Natural killer cell (primary cell): Measurements from ENCODE around the gene HEATR1. TPM values are rescaled to one million over a fixed set of nuclear protein-coding genes. Genes with fewer than 3 reads are reported as not detected.

Experiments used
- ATAC-seq, 3 donors: fragments of 150-1000 bp in 2 of 3; fragments of 200-7000 bp in 1 of 3; cut with Tn5 transposase; 1 replicate in 1 of 3; 2 replicates in 2 of 3; pipeline ENCODE4 v1.10.0; 2021; ENCODE audit warnings: mild to moderate bottlenecking in 2 of 3, moderate library complexity in 2 of 3
- DNase-seq, 2 donors: peaks; one replicate each; pipeline versions ENCODE4 v3.0.0 to v3.0.0-alpha.2; 2013 to 2021; ENCODE audit warnings: mixed read lengths in 1 of 2
- H3K27ac ChIP-seq: one replicate; pipeline ENCODE4 v1.5.1; 2013; ENCODE audit warnings: mild to moderate bottlenecking, low read length
- H3K27me3 ChIP-seq: one replicate; pipeline ENCODE4 v1.6.1; 2013; ENCODE audit warnings: low read length; ENCODE audit not compliant: control insufficient read depth, insufficient read depth
- H3K36me3 ChIP-seq: one replicate; pipeline ENCODE4 v1.6.1; 2013; ENCODE audit warnings: low read length; ENCODE audit not compliant: control insufficient read depth, insufficient read depth
- H3K4me1 ChIP-seq: one replicate; pipeline ENCODE4 v1.6.1; 2013; ENCODE audit warnings: low read length; ENCODE audit not compliant: control insufficient read depth, insufficient read depth
- H3K4me3 ChIP-seq: one replicate; pipeline ENCODE4 v1.5.1; 2013; ENCODE audit warnings: low read length
- H3K9me3 ChIP-seq: one replicate; pipeline ENCODE4 v1.6.1; 2013; ENCODE audit warnings: low read length; ENCODE audit not compliant: control insufficient read depth, insufficient read depth
- H3K27ac Mint-ChIP-seq, 2 donors: one replicate each; pipeline ENCODE4 v1.8.0; 2022; ENCODE audit warnings: mild to moderate bottlenecking in 2 of 2, mixed read lengths in 2 of 2, moderate library complexity in 1 of 2
- H3K27me3 Mint-ChIP-seq, 2 donors: one replicate each; pipeline ENCODE4 v1.8.0; 2022; ENCODE audit warnings: low read depth in 2 of 2, mixed read lengths in 2 of 2
- H3K36me3 Mint-ChIP-seq: one replicate; pipeline ENCODE4 v1.8.0; 2022; ENCODE audit warnings: mixed read lengths
- H3K4me1 Mint-ChIP-seq, 2 donors: one replicate each; pipeline ENCODE4 v1.8.0; 2022; ENCODE audit warnings: mixed read lengths in 2 of 2
- H3K4me3 Mint-ChIP-seq: one replicate; pipeline ENCODE4 v1.8.0; 2022; ENCODE audit warnings: mild to moderate bottlenecking, moderate library complexity, mixed read lengths
- H3K9me3 Mint-ChIP-seq, 2 donors: one replicate each; pipeline ENCODE4 v1.8.0; 2022; ENCODE audit warnings: mixed read lengths in 2 of 2
- CTCF ChIP-seq: fragments of 200-600 bp; IDR thresholded peaks from one replicate; pipeline ENCODE4 v1.8.0; 2022; ENCODE audit warnings: antibody characterized with exemption
- WGBS: methylation state at CpG from one replicate; pipeline ENCODE4 v1.1.7; 2013; ENCODE audit warnings: missing lambda C conversion rate; ENCODE audit not compliant: insufficient coverage; 5-methylcytosine and 5-hydroxymethylcytosine counted together
- intact Hi-C: fragments of 100-400 bp; cut with micrococcal nuclease; formaldehyde crosslinking; loops from one replicate; pipeline ENCODE4 v1.14.2; 2022
- total RNA-seq, 4 donors: library from RNA; stranded (reverse); fragments of 120-200 nt in 1 of 4; gene quantifications; one replicate each; pipeline versions ENCODE4 v1.2.3 to v1.2.4, GENCODE V29; 2013 to 2022

HEATR1 gene
- total RNA-seq, 3 donors from 2014 or later (not counting 1 experiment from before 2014, with no cell fraction given) = 29.0 to 43.0 (median 35.3) TPM

GRCh38 chr1:236618507-236618906, 14.2 kb upstream of the HEATR1 start:
- WGBS = 88% methylated on average over 5 of the region's 5 CpGs
- Histone ChIP-seq H3K4me3 (no peak overlapping the region), H3K27me3 (peaks cover 5% of the 10 kb centered on the region), H3K9me3 (peaks cover 3% of the 10 kb centered on the region), H3K36me3 (no peaks in the 10 kb centered on the region), H3K27ac (no peak overlapping the region), H3K4me1 (no peaks in the 10 kb centered on the region)
- TF ChIP-seq CTCF = no peak
- peaks cover 34 to 47% of the 10 kb centered on the region in 2 donors for H3K27me3 Mint-ChIP-seq
- H3K36me3 Mint-ChIP-seq = no peaks in the 10 kb centered on the region
- no peaks in the 10 kb centered on the region for H3K4me1 Mint-ChIP-seq
- intact Hi-C loops = no loop called here
- DNase-seq = no peak
- H3K4me3 Mint-ChIP-seq = no peak overlapping the region
- no peak for ATAC-seq
- H3K9me3 Mint-ChIP-seq = peaks cover 2 to 6% of the 10 kb centered on the region in 2 donors
- H3K27ac Mint-ChIP-seq = no peak overlapping the region

DNA sequence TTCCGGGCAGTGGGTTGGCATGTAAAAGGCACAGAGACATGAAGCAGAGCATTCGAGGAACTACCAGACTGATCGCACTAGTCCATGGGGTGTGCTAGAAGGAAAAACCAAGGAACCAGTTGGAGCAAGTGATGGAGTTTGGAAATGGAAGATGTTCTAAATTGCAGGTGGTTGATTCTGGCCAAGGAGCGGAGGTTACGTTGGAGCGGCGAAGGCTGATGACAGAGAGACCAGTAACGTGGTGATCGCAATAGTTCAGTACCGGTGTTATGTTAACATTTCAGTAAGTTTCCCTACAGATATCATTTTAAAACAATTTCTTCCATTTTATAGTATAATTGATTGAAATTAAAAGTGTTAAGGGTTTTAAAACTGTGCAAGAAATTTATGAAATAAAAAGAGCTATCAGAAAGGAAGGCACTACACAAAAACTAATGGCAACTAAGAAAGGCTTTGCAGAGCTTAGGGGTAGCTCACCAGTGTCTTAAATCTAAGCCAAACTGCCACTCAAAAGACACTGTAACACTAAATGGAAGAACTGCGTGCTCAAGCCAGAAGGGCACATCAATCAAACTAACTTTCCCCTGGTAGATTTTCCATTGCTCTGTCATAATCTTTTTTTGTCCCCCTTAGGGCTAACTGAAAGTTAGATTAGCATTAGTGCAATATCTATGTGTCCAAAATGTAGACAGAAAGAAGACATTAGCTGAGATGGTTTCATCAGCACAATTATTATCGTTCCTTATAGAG, 11.3 kb upstream of the HEATR1 start:
- no peak for TF ChIP-seq CTCF
- ATAC-seq (no peak), DNase-seq (no peak)
- no peak overlapping the region for H3K27ac Mint-ChIP-seq
- Histone ChIP-seq H3K36me3 (no peaks in the 10 kb centered on the region), H3K27me3 (peaks cover 13% of the 10 kb centered on the region), H3K27ac (no peak overlapping the region), H3K4me3 (no peak overlapping the region), H3K9me3 (no peaks in the 10 kb centered on the region), H3K4me1 (no peaks in the 10 kb centered on the region)
- intact Hi-C loops = no loop called here
- H3K27me3 Mint-ChIP-seq = peaks cover 27 to 43% of the 10 kb centered on the region in 2 donors
- 93% methylated on average over 9 of the region's 12 CpGs for WGBS
- H3K4me1 Mint-ChIP-seq = no peaks in the 10 kb centered on the region
- no peaks in the 10 kb centered on the region for H3K36me3 Mint-ChIP-seq
- no peaks in the 10 kb centered on the region for H3K9me3 Mint-ChIP-seq
- no peak overlapping the region for H3K4me3 Mint-ChIP-seq

DNA sequence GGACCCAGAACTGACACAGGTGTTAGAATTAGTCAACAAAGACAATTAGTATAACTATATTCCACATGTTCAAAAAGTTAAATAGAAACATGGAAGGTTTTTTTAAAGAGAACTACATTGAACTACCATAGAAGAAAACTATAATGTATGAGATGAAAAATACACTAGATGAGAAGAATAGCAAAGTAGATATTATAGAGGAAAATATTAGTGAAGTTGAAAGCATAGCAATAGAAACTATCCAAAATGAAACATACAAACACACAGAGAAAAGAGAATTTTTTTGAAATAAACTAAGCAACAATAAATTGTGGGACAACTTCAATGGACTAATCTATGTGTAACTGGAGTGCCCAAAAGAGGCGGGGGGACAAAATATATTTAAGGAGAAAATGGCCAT, 8.0 kb upstream of the HEATR1 start:
- no peak overlapping the region for H3K4me3 ChIP-seq
- H3K9me3 ChIP-seq = no peaks in the 10 kb centered on the region
- DNase-seq (no peak), ATAC-seq (no peak)
- H3K9me3 Mint-ChIP-seq = no peaks in the 10 kb centered on the region
- 100% methylated on average over 1 of the region's 1 CpG for WGBS
- no peak overlapping the region for H3K4me3 Mint-ChIP-seq
- peaks cover 40 to 41% of the 10 kb centered on the region in 2 donors for H3K27me3 Mint-ChIP-seq
- intact Hi-C loops = no loop called here
- no peak for TF ChIP-seq CTCF
- no peaks in the 10 kb centered on the region for H3K36me3 Mint-ChIP-seq
- H3K27me3 ChIP-seq = peaks cover 20% of the 10 kb centered on the region
- no peaks in the 10 kb centered on the region for H3K4me1 Mint-ChIP-seq
- H3K36me3 ChIP-seq = no peaks in the 10 kb centered on the region
- no peak overlapping the region for H3K27ac ChIP-seq
- H3K27ac Mint-ChIP-seq = no peak overlapping the region
- H3K4me1 ChIP-seq = no peaks in the 10 kb centered on the region
